GM23338 (cell line): ENCODE results near the gene GSG1L. TPM values are rescaled to one million over a fixed set of nuclear protein-coding genes. Genes with fewer than 3 reads are reported as not detected.

Source experiments
- ATAC-seq: fragments of 200-7000 bp; cut with Tn5 transposase; 3 replicates; pipeline ENCODE4 v1.9.1; 2020
- DNase-seq: peaks from one replicate; pipeline ENCODE4 v3.0.0-alpha.2; 2015; ENCODE audit warnings: low spot score
- H2AFZ ChIP-seq: fragments of 200-600 bp; sonication (generic); 2 replicates; pipeline ENCODE4 v1.8.0; 2016; ENCODE audit warnings: antibody characterized with exemption, mild to moderate bottlenecking, moderate library complexity
- H3F3A ChIP-seq: fragments of 200-600 bp; sonication (generic); replicated peaks from 2 replicates; pipeline ENCODE4 v1.8.0; 2017; ENCODE audit warnings: antibody characterized with exemption, mixed run types, low read depth
- H3K27ac ChIP-seq: fragments of 200-600 bp; sonication (generic); 2 replicates; pipeline ENCODE4 v1.6.1; 2016; ENCODE audit warnings: low read depth
- H3K27me3 ChIP-seq: fragments of 200-600 bp; sonication (generic); 2 replicates; pipeline ENCODE4 v1.8.0; 2016; ENCODE audit warnings: mild to moderate bottlenecking, mixed run types, moderate library complexity; ENCODE audit not compliant: insufficient read depth
- H3K36me3 ChIP-seq: fragments of 200-600 bp; sonication (generic); 2 replicates; pipeline ENCODE4 v1.8.0; 2016; ENCODE audit warnings: mild to moderate bottlenecking; ENCODE audit not compliant: insufficient read depth
- H3K4me1 ChIP-seq: fragments of 200-600 bp; sonication (generic); 2 replicates; pipeline ENCODE4 v1.8.0; 2016; ENCODE audit warnings: mild to moderate bottlenecking, moderate library complexity; ENCODE audit not compliant: insufficient read depth
- H3K4me2 ChIP-seq: fragments of 200-600 bp; sonication (generic); 2 replicates; pipeline ENCODE4 v1.7.1; 2017; ENCODE audit warnings: mixed run types
- H3K4me3 ChIP-seq: fragments of 200-600 bp; sonication (generic); 2 replicates; pipeline ENCODE4 v1.6.1; 2016; ENCODE audit warnings: mixed run types
- H3K79me2 ChIP-seq: fragments of 200-600 bp; sonication (generic); replicated peaks from 2 replicates; pipeline ENCODE4 v1.8.0; 2017; ENCODE audit warnings: mild to moderate bottlenecking; ENCODE audit not compliant: insufficient read depth
- H3K9me2 ChIP-seq: fragments of 200-600 bp; sonication (generic); 2 replicates; pipeline ENCODE4 v1.8.0; 2017; ENCODE audit not compliant: insufficient read depth
- H4K20me1 ChIP-seq: fragments of 200-600 bp; sonication (generic); replicated peaks from 2 replicates; pipeline ENCODE4 v1.8.0; 2017; ENCODE audit warnings: mild to moderate bottlenecking; ENCODE audit not compliant: insufficient read depth
- H3K27ac Mint-ChIP-seq: 2 replicates; pipeline ENCODE4 v1.8.0; 2020; ENCODE audit warnings: inconsistent platforms, mild to moderate bottlenecking, moderate library complexity, mixed read lengths
- H3K27me3 Mint-ChIP-seq: 3 replicates; pipeline ENCODE4 v1.8.0; 2022; ENCODE audit warnings: low read depth, mild to moderate bottlenecking, moderate library complexity, mixed read lengths, inconsistent platforms; ENCODE audit not compliant: insufficient read depth, poor library complexity
- H3K36me3 Mint-ChIP-seq: 3 replicates; pipeline ENCODE4 v1.8.0; 2021; ENCODE audit warnings: low read depth, mild to moderate bottlenecking, inconsistent platforms, moderate library complexity, mixed read lengths
- H3K4me1 Mint-ChIP-seq: 3 replicates; pipeline ENCODE4 v1.8.0; 2020; ENCODE audit warnings: mild to moderate bottlenecking, inconsistent platforms, mixed read lengths
- H3K4me3 Mint-ChIP-seq: 3 replicates; pipeline ENCODE4 v1.8.0; 2021; ENCODE audit warnings: moderate library complexity, mild to moderate bottlenecking, inconsistent platforms, mixed read lengths
- H3K9me3 Mint-ChIP-seq: 3 replicates; pipeline ENCODE4 v1.8.0; 2020; ENCODE audit warnings: moderate library complexity, mild to moderate bottlenecking, inconsistent platforms, mixed read lengths
- CREB1 ChIP-seq: fragments of 250-450 bp; sonication (Bioruptor Pico); IDR thresholded peaks from 2 replicates; pipeline ENCODE4 v1.5.0; 2020; ENCODE audit warnings: low read depth, mild to moderate bottlenecking, moderate library complexity
- CTCF ChIP-seq, 2 experiments: fragments of 200-600 bp in 1 of 2; sonication (generic) in 1 of 2; conservative IDR thresholded peaks; 2 replicates each; pipeline versions ENCODE4 v1.5.1 to v1.6.1; 2016 to 2017; ENCODE audit warnings: antibody characterized with exemption in 2 of 2, low read depth in 2 of 2, mild to moderate bottlenecking in 2 of 2, moderate library complexity in 1 of 2
- ETS1 ChIP-seq: IDR thresholded peaks from 2 replicates; pipeline ENCODE4 v1.6.1; 2016; ENCODE audit warnings: antibody characterized with exemption
- EZH2 ChIP-seq: fragments of 200-600 bp; sonication (generic); IDR thresholded peaks from one replicate; pipeline ENCODE4 v1.8.0; 2017; ENCODE audit warnings: antibody characterized with exemption, mild to moderate bottlenecking, low read depth; ENCODE audit not compliant: unreplicated experiment
- EZH2phosphoT487 ChIP-seq: fragments of 200-600 bp; sonication (generic); IDR thresholded peaks from one replicate; pipeline ENCODE4 v1.8.1; 2018; ENCODE audit warnings: antibody characterized with exemption; ENCODE audit not compliant: unreplicated experiment
- JUNB ChIP-seq: IDR thresholded peaks from one replicate; pipeline ENCODE4 v1.6.1; 2016; ENCODE audit warnings: antibody characterized with exemption; ENCODE audit not compliant: unreplicated experiment
- NANOG ChIP-seq: IDR thresholded peaks from 2 replicates; pipeline ENCODE4 v1.6.1; 2016; ENCODE audit warnings: antibody characterized with exemption, borderline replicate concordance
- POLR2AphosphoS5 ChIP-seq: IDR thresholded peaks from 2 replicates; pipeline ENCODE4 v1.6.1; 2016; ENCODE audit warnings: antibody characterized with exemption, low read depth
- STAT1 ChIP-seq: IDR thresholded peaks from one replicate; pipeline ENCODE4 v1.6.1; 2016; ENCODE audit warnings: antibody characterized with exemption; ENCODE audit not compliant: unreplicated experiment
- ZNF114 ChIP-seq: fragments of 250-450 bp; sonication (Bioruptor Pico); IDR thresholded peaks from 2 replicates; pipeline ENCODE4 v1.5.0; 2020; ENCODE audit warnings: mild to moderate bottlenecking, moderate library complexity
- ZNF331 ChIP-seq: fragments of 250-450 bp; sonication (Bioruptor Pico); IDR thresholded peaks from 2 replicates; pipeline ENCODE4 v1.5.0; 2020; ENCODE audit warnings: low read depth, mild to moderate bottlenecking, moderate library complexity
- ZNF462 ChIP-seq: fragments of 250-450 bp; sonication (Bioruptor Pico); IDR thresholded peaks from 2 replicates; pipeline ENCODE4 v1.5.0; 2020; ENCODE audit warnings: mild to moderate bottlenecking, moderate library complexity
- polyA plus RNA-seq: library from polyadenylated mRNA; unstranded; fragments of >200 nt; fragmentation: Nextera tagmentation; extraction: Ambion mirVana; gene quantifications from 2 replicates; pipeline ENCODE4 v1.2.1, GENCODE V29; 2016
- total RNA-seq: library from RNA; depleted of rRNA; stranded (reverse); fragments of >200 nt; shearing (Covaris generic); gene quantifications from 2 replicates; pipeline ENCODE4 v1.2.3, GENCODE V29; 2014
- TF ChIP-seq, protein P1 (sequence below): IDR thresholded peaks from one replicate; pipeline ENCODE4 v1.6.1; 2018; ENCODE audit warnings: antibody characterized with exemption; ENCODE audit not compliant: unreplicated experiment

GSG1L gene
- total and polyA plus RNA-seq, 2 experiments from 2014 or later: 0.36 to 0.63 TPM

- TF ChIP-seq ZNF114 (CRISPR knock-in tag): no peak
Observed at GRCh38 chr16:27759301-27759871, 304.1 kb downstream of the GSG1L start (continued).

DNA sequence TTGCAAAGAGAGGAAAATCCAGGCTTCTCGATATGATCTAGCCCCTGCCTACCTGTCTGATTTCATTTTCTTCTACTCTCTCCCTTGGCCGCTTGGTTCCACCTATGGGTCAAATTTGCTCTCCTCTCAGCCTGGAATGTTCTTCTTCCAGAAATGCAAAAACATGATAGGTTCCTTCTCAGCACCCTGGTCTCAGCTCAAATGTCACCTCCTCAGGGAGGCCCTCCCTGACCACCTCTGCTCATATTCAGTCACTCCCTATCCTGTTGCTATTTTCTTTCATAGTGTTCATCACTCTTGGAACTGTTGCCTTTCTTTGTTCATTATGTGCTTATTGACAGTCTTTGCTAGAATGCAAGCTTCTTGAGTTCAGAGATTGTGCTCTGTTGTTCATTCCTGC is 305.0 kb downstream of the GSG1L start:
- Histone ChIP-seq H3K27me3 (no peaks in the 10 kb centered on the region), H3K9me2 (no peaks in the 10 kb centered on the region), H3K36me3 (no peaks in the 10 kb centered on the region; the same call in 1 of the 2 replicates), H3K27ac (no peak overlapping the region), H4K20me1 (no peaks in the 10 kb centered on the region), H2AFZ (no peak overlapping the region), H3K4me2 (no peak overlapping the region), H3K79me2 (no peaks in the 10 kb centered on the region), H3K4me1 (no peaks in the 10 kb centered on the region), H3K4me3 (no peak overlapping the region), H3F3A (no peaks in the 10 kb centered on the region)
- TF ChIP-seq JUNB: no peak
- TF ChIP-seq POLR2AphosphoS5: no peak
- TF ChIP-seq EZH2: no peak
- TF ChIP-seq STAT1: no peak
- TF ChIP-seq CTCF (conservative IDR thresholded peaks at IDR 0.05; ENCODE audit: low read depth in 2 of 2): no peak
- no peak for TF ChIP-seq CREB1 (CRISPR knock-in tag)
- no peak for TF ChIP-seq ZNF114 (CRISPR knock-in tag)
- TF ChIP-seq NANOG: no peak
- TF ChIP-seq EZH2phosphoT487: no peak
- TF ChIP-seq ETS1: no peak
- TF ChIP-seq, protein P1, sequence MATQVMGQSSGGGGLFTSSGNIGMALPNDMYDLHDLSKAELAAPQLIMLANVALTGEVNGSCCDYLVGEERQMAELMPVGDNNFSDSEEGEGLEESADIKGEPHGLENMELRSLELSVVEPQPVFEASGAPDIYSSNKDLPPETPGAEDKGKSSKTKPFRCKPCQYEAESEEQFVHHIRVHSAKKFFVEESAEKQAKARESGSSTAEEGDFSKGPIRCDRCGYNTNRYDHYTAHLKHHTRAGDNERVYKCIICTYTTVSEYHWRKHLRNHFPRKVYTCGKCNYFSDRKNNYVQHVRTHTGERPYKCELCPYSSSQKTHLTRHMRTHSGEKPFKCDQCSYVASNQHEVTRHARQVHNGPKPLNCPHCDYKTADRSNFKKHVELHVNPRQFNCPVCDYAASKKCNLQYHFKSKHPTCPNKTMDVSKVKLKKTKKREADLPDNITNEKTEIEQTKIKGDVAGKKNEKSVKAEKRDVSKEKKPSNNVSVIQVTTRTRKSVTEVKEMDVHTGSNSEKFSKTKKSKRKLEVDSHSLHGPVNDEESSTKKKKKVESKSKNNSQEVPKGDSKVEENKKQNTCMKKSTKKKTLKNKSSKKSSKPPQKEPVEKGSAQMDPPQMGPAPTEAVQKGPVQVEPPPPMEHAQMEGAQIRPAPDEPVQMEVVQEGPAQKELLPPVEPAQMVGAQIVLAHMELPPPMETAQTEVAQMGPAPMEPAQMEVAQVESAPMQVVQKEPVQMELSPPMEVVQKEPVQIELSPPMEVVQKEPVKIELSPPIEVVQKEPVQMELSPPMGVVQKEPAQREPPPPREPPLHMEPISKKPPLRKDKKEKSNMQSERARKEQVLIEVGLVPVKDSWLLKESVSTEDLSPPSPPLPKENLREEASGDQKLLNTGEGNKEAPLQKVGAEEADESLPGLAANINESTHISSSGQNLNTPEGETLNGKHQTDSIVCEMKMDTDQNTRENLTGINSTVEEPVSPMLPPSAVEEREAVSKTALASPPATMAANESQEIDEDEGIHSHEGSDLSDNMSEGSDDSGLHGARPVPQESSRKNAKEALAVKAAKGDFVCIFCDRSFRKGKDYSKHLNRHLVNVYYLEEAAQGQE: no peak
- TF ChIP-seq ZNF462 (CRISPR knock-in tag): no peak
- no peak for TF ChIP-seq ZNF331 (CRISPR knock-in tag)
- H3K36me3 Mint-ChIP-seq: peaks cover 7% of the 10 kb centered on the region; the same call in 2 of the 3 replicates
- ATAC-seq: no peak
- no peak overlapping the region for H3K4me3 Mint-ChIP-seq
- no peak for DNase-seq
- H3K27ac Mint-ChIP-seq: no peak overlapping the region
- H3K9me3 Mint-ChIP-seq: no peaks in the 10 kb centered on the region
- peaks cover 16% of the 10 kb centered on the region for H3K4me1 Mint-ChIP-seq
- H3K27me3 Mint-ChIP-seq: peaks cover 8% of the 10 kb centered on the region
